LoVo (cell line): ENCODE data around the gene CLCN6.

Experiments used
- DNase-seq: peaks from one replicate; pipeline ENCODE4 v3.0.0-alpha.2; 2016; ENCODE audit warnings: low spot score

CLCN6 gene

GRCh38 chr1:11879311-11880180 is 73.6 kb downstream of the CLCN6 start:
- DNase-seq = no peak

GRCh38 chr1:11880181-11880575 is 74.2 kb downstream of the CLCN6 start:
- DNase-seq = no peak

GRCh38 chr1:11880911-11881748 is 75.1 kb downstream of the CLCN6 start:
- DNase-seq = no peak

GRCh38 chr1:11881749-11882441 is 75.9 kb downstream of the CLCN6 start:
- DNase-seq = no peak

- DNase-seq = no peak
Measured at GRCh38 chr1:11882814-11883538, 77.0 kb downstream of the CLCN6 start.

- no peak for DNase-seq
Measured at GRCh38 chr1:11885916-11886315, 79.9 kb downstream of the CLCN6 start.

GRCh38 chr1:11886986-11887665 is 81.1 kb downstream of the CLCN6 start:
- no peak for DNase-seq

GRCh38 chr1:11887666-11888007 is 81.6 kb downstream of the CLCN6 start:
- no peak for DNase-seq

- DNase-seq = no peak
Measured at GRCh38 chr1:11888206-11888876, 82.3 kb downstream of the CLCN6 start.

GRCh38 chr1:11888877-11889208 is 82.9 kb downstream of the CLCN6 start:
- no peak for DNase-seq

GRCh38 chr1:11891433-11892186 is 85.6 kb downstream of the CLCN6 start:
- no peak for DNase-seq
